ENCODE measurements around the gene EBP.

- TF ChIP-seq EZH2 (IDR thresholded peaks at IDR 0.05; ENCODE audit: low read length, missing control alignments) (no peak), CTCF (conservative IDR thresholded peaks at IDR 0.05 in 1 of 2, IDR thresholded peaks at IDR 0.05 in 1 of 2; ENCODE audit: low read depth in 1 of 2, low read length in 2 of 2) (no peak)
These were observed 29.2 kb upstream of the EBP start for GRCh38 chrX:48492293-48492910.

All from fibroblast of lung (primary cell).